Measurements from ENCODE around the gene CHST13.

- TF ChIP-seq, protein P1, sequence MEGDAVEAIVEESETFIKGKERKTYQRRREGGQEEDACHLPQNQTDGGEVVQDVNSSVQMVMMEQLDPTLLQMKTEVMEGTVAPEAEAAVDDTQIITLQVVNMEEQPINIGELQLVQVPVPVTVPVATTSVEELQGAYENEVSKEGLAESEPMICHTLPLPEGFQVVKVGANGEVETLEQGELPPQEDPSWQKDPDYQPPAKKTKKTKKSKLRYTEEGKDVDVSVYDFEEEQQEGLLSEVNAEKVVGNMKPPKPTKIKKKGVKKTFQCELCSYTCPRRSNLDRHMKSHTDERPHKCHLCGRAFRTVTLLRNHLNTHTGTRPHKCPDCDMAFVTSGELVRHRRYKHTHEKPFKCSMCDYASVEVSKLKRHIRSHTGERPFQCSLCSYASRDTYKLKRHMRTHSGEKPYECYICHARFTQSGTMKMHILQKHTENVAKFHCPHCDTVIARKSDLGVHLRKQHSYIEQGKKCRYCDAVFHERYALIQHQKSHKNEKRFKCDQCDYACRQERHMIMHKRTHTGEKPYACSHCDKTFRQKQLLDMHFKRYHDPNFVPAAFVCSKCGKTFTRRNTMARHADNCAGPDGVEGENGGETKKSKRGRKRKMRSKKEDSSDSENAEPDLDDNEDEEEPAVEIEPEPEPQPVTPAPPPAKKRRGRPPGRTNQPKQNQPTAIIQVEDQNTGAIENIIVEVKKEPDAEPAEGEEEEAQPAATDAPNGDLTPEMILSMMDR (conservative IDR thresholded peaks at IDR 0.05), result no peak
- TF ChIP-seq EZH2 (IDR thresholded peaks at IDR 0.05; ENCODE audit: low read depth), result no peak
These were observed 43.7 kb upstream of the CHST13 start for GRCh38 chr3:126480206-126480605.

All from PC-9 (cell line).